ENCODE data around the gene CORIN.

The CORIN gene

DNA sequence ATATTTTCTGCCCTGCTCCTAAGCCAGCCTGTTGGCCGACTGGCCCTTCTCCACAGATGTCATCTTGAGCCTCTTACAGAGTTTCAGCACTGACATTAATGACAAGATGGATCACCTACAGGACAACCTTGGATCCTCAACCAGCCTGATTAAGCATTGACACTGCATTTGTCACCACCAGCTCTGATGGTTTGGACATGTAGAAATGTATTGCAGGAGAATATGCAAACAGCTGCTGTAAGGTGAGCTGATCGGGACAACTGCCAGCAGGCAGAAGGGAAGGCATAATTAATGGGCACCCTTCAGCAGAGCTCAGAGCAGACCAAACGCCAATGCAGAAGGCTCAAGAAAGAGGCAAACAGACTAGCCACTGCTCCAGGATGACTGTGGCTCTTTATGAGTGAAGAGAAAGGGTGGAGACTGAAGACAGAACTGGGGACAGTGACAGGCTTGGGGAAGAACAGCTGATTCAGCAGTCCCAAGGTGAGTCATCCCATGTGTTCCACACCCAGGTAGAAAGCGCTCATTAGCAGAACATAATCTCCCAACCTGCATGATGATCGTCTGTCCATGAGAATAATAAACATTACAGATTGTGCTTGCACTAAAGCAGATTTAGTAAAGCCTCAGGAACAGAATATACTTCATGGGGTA, 6.7 kb downstream of the CORIN start:
- no peak for DNase-seq (ENCODE audit: low read depth in 2 of 2)

DNA sequence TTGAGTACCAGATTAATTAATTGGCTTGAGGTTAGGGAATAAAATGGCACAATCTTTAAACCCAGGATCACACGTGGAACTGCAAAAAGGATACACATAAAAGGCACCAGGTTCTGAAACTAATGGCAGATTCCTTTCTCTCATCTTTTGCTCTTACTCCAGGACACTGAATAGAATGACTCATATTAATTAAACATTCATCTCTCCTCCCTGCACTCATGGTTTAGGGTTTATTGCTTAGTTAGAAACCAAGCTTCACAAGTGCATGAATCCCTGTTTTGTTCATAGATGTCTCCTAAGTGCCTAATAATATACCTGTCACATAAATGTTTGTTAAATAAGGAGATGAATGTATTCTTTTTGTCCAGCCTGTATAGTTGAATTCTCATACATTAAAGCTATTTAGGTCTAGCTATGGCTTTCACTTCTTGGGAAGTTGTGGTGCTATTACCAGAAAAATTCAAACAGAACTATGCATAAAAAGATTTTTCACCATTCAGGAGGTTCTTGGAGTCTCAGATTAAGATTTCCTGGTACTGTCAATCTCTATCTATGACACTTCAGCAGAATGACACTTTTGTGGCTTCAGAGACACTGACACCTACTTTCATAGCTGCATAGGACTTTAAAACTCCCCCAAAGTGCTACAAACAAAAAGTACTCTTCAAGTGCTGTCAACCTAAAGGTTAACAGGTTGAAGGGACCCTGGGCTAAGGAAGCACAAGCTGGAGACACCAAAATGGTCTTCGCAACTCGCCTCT, 7.4 kb downstream of the CORIN start:
- no peak for DNase-seq (ENCODE audit: low read depth in 2 of 2)

DNA sequence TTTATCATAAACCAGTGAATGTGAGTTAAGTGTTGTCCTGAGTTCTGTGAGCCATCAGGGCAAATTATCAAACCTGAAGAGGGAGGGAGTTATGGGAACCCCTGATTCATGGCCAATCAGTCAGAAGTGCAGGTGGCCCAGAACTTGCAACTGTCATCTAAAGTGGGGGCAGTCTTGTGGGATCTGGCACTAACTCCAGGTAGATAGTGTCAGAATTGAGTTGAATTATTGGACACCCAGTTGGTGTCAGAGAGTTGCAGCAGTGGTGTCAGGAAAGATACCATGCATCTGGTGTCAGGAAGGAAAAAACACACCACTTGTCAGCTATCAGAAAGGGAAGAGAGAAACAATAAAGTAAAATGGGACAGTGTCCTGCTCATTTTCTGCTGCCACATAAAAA, 8.4 kb downstream of the CORIN start:
- DNase-seq (ENCODE audit: low read depth in 2 of 2), result no peak

DNA sequence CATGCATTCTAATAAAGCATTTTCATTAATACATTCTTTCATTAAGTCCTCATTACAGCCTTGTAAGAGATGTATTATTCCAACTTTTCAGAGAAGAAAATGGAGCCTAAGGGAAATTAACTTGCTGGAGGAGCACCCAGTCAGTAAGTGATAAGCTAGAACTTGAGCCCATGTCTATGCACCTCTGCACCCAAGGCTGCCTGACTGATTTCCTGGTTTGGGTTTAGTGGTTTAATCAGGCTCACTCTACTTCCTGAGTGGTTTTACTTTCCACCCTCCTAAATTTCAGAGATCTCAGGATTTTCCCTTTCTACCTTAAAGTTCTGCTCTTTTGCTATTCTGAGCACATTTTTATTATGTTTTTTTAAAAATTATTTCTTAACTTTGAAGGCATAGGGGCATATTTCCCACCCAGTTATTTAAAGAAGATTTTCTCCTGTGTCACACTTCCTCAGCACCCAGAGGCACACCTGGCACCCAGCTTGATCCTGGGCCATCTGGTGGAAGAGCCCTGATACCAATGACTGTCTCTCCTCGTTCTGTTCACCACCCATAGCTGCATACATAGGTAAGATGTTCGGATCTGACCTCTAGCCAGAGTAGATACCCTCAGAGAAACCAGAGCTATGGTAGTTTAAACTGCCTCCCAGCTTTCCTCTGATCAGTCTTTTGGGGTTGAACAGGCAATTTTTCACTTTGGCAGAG, 10.4 kb downstream of the CORIN start:
- DNase-seq (ENCODE audit: low read depth in 2 of 2), result no peak

DNA sequence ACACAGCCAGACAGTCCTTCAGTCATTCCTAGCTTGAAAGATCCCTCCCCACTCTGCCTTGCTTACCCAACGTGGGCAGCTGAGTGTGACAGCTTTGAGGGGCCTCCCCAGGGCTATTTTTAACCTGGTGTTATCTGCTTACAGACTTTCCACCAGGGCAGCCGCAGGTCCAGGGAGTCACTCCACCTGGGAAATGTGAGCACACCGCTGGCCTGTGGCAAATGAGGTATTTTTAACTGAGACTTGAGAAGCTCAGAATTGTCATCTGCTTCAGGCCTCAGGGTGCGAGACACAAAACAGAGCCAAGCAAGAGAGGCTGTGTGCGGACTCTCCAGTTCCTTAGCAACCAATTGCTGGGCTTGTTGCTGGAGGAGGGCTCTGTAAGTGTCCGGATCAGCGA, 13.0 kb downstream of the CORIN start:
- no peak for DNase-seq (ENCODE audit: low read depth in 2 of 2)

DNA sequence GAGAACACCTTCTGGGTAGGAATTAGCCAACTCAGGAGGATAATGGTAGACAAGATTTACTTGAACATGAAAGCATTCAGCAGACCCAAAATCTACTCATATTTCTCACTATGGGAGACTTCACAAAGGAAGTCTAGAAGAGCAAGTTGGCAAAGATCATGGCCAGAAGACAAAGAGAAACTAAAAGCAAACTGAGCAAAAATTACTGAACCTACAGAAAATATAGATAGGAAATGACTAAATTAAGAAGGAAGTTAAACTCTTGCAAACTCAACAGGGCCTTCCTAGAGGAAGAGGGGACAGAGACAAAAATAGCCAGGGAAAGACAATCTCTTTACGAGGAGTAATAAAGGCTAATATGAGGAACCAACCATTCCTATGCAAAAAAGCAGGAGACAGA, 18.7 kb downstream of the CORIN start:
- DNase-seq (ENCODE audit: low read depth in 2 of 2), result no peak

DNA sequence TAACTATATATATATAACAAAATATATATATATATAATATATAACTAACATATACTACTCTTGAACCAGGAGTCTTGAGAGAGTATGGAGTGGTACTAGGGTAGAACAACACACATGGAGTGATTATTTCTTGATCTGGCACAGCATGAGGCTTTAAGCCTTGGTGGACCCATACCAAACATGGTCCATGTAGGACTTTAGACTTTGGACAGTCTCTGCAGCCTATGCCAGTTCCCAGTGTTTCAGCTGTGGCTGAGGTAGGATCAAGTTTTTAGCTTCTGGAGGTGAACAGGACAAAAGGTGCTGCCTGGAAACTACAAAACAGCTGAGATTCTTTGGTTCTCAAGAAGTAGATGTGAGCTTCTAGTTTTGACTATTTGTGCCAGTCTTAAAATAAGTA, 20.6 kb downstream of the CORIN start:
- no peak for DNase-seq (ENCODE audit: low read depth in 2 of 2)

DNA sequence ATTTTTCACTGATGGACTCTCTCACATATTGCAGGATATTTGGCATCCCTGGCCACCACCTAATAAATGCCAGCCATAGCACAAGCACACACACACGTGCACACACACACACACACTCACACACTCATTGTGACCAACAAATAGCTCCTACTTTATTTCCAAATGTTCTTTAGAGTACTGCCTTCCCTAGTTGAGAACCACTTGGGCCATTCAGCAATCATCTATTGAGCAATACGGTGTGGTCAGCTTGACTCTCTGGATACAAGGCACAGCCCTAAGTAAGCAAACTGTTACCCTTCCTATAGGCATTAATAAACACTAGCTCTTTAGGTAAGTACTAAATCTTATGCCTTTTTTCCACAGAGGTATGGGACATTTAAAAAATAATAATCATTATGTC, 21.1 kb downstream of the CORIN start:
- DNase-seq (ENCODE audit: low read depth in 2 of 2), result no peak

DNA sequence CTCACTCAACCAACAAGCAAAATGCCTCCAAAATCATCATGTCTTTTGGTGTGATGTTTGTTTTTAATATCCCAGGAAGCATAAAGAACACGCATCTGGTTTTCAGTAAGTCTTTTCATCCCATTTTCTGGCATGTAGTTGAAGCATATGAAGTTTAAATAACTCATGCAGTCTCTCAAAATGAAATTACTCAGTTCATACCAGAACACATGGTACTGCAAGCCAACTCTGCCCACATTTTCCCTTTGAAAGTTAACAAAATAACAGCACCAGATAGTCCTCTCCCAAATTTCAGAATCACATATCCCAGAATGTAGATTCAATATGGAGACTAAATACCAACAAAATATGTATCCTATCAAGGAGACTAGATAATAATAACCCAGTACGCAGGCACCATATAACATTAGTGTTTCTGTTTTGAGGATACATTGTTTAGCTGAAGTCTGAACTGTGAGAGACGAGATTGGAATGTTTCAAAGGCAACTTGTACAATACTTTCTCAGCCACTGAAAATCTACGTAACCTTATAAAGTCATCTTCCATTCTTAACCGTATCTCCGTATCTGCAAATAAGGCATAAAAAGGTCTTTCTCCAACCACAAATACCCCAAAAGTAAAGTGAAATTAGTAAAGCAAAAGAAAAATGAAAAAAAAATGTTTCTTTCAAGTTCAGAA, 23.1 kb downstream of the CORIN start:
- no peak for DNase-seq (ENCODE audit: low read depth in 2 of 2)

DNA sequence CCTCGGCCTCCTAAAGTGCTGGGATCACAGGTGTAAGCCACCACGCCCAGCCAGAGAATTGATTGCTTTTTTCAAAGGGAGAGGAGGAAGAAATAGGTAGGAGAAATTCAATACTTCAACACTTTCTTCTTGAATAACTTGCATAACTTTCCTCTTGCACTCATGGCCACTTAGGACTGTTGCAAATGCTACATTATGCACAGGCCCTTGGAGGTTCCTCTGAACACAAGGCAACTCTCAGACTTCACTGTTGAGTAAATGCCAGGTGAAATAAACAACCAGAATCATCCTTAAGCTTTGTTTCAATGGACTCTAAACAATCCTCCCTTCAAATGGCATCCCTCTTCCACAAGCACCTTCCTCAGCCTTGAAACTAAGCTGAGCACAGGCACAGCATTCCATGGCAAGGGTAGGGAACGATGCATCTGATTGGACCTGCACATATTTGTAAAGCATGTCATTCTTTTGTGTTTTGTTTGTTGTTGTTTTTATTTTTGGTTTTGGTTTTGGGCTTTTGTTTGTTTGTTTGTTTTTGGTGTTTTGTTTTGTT, 28.1 kb downstream of the CORIN start:
- DNase-seq (ENCODE audit: low read depth in 2 of 2), result no peak

DNA sequence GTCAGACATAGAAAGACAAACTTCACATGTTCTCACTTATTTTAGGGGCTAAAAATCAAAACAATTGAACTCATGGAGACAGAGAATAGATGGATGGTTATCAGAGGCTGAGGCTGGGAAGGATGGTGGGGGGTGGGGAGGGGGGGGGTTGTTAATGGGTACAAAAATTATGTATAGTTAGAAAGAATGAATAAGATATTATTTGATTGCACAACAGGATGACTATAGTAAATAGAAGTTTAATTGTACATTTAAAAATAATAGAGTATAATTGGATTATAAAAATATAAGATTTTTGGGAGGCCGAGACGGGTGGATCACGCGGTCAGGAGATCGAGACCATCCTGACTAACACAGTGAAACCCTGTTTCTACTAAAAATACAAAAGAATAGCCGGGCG, 33.3 kb downstream of the CORIN start:
- no peak for DNase-seq (ENCODE audit: low read depth in 2 of 2)

DNA sequence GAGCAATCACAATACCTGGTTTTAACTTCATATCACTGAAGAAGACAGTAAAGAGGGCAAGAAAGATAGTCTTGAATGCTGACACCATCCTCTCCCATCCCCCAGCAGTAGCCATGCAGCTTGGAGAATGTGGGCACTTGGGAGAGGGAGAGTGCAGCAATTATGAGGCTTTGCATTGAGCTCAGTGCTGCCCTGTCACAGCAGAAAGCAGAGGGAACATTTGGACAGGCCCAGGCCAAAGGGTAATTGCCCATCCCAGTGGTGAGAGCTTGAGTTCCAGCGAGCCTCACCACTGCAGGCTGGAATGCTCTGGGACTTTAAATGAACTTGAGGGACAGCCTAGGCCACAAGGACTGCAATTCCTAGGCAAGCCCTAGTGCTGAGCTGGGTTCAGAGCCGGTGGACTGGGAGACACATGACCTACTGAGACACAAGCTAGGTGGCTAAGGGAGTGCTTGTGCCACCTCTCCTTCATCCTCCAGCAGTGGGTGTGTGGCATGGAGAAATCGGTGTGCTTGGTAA, 36.3 kb downstream of the CORIN start:
- DNase-seq (ENCODE audit: low read depth in 2 of 2), result no peak

DNA sequence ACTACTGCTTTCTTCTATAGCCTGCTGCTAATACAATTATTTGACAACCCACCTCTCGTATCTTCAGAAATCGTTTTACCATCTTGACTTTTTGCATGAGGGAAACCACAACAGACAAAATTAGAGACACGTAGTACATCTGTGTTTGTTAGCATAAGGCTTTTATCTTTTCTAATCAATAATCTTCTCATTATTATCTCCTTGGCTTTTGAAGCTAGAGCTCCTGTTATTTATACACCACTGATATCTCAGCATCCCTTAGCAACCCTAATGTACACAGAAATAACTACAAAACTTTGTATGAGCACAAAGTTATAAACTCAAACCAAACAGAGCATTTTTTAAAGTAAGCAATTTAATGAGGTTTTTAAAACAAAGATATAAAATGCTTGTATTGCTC, 39.7 kb downstream of the CORIN start:
- DNase-seq (ENCODE audit: low read depth in 2 of 2), result no peak

DNA sequence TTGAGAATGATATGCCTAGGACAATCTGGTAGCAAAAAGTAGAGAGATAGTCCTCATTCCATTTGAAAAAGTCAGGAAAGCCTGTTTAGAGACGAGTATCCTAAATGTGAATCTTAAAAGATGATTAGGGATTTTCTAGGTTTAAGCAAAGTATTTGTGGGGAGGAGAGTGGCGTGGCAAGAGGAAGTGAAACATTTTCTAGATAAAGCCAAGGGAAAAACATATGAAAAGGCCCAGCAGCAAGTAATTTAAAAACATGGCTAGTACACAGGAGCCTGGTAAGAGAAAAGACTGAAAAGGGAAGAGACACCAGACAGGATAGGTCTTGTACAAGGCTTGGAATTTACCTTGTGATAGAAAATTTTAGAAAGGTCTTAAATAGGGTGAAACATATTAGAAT, 45.9 kb downstream of the CORIN start:
- DNase-seq (ENCODE audit: low read depth in 2 of 2), result no peak

DNA sequence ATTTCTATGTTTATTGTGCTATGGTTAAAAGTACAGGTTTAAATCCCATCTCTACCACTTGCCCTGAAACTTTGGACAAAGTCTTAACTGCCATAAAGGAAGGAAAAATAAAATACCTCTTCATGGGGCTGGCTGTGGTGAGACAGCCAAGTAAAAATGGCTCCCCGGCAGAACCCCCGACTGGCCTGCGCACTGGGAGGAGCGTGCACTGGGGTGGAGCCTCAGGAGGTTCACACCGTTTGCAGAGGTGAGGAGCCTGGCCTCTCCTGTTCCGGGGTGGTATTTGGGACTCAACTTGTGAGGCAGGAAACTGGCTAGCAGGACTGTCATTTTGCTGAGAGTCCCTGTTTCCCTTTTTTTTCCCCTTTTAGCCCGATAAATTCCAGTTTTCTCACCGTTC, 47.8 kb downstream of the CORIN start:
- no peak for DNase-seq (ENCODE audit: low read depth in 2 of 2)

DNA sequence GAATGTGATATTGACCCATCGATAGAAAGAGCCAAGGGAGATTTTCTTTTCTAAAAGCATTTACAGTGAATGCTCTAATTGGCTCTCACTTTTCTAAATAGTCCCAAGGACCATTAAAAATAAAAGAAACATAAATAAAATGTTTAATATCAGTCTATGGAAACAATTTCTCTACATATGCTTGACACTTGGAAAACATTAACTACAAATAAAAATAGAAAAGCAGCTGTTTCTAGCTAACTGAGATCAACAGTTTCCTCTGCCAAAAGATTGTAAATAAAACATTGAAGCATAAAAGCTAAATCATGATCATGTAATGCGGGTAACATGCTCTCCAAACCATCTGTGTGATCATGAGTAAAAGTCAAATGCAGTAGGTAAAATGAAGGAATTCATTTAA, 49.7 kb downstream of the CORIN start:
- DNase-seq (ENCODE audit: low read depth in 2 of 2), result no peak

DNA sequence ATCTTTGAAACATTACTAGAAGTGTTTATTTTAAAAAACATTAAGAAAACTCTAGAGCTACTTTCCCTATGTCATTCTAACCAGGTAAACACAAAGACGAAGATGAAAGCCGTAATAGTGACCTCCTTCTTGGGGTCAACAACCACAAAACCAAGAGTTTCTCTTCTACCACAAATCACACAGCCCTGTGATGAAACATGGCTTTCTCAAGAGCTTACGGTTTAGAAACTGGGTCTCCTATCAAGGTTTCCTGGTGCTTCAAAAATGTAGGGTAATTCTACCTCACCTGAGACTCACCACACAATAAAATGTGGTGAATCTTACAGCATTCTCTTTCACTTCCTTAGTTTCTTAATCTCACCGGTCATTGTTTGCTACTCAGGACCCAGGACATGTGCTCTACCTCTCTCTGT, 50.9 kb downstream of the CORIN start:
- no peak for DNase-seq (ENCODE audit: low read depth in 2 of 2)

DNA sequence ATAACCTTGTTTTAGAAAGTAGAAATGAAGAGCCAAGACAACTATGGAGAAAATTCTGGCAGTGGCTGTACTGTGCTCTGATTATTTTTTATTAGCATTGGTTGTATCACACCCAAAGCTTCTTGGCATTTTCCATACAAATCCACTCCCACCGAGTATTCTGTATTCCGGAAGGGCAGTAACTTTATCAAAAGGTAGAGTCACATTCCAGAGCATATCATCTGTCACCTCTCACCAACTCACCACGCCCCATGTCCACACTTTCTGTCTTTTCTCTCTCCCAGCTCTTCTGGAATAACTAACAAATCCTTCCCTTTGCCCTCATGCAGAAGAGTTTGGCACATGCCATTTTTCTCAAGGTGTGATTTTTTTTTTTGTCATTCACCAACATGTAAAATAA, 52.7 kb downstream of the CORIN start:
- DNase-seq (ENCODE audit: low read depth in 2 of 2), result no peak

DNA sequence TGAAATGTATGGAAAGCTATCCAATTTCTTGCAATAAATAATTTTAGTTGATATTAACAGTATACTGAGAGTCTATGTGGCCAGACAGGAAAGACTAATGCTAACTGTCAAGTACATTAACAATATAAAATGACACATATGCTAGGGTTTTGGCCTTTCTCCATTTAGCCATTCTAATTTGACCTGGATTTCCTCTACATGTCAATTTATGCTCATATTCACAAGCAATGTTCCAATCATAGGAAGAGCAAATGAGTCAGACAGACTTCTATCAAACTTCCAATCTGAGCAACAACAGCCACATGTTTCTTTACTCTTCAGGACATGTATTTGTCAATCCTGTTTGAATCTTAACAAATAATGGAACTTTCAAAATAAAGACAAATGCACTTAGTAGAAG, 53.6 kb downstream of the CORIN start:
- DNase-seq (ENCODE audit: low read depth in 2 of 2), result no peak

DNA sequence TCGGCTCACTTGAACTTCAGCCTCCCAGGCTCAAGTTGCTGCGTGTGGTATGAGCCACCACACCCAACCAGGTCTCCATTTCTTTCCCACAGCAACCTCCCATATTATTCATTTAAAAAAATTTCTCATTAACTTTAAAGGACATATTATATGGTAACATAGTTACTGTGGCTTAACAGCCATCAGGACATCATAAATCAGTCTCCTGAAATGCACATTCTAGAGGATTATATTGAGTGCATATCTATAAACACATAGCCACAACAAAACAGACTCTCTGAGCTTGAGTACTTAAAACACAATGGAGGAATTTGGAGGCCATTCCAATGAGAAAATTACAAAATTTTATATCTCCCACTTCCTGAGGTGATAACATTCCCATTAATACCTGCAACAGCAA, 61.5 kb downstream of the CORIN start:
- DNase-seq (ENCODE audit: low read depth in 2 of 2), result no peak

DNA sequence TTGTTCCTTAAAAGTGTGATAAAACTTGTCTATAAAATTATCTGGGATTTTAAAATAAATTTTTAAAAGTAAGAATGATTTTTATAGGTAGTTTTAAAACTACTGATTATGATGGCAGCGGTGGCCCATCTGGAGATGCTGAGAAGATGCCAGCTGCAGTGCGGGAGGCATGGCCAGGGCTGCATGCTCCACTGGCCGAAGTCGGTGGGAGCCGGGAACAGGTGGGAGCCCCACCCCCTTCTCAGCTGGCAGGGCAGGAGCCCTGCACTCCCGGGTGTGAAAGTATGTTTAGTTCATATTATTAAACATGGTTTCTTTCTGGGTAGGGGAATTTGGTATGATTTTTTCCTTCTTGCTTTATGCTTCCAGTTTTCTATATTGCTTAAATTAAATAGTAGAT, 63.8 kb downstream of the CORIN start:
- DNase-seq (ENCODE audit: low read depth in 2 of 2), result no peak

DNA sequence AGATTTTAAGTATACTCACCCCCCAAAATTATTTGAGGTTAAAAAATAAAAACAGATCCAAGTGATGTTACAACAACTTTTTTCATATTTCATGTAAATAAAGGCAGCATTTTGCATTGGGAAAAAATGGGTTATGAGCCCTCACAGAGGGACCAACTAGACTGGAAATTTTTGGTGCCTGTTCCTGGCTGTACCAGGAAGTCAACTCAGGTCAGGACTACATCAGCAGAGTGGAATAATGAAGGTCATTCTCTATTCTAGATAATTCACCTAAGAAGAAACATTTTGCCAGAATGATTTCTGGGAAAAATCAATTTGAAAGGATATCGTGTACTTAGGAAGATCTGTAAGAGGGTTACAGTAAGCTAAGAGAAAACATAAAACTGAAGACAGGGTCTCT, 66.8 kb downstream of the CORIN start:
- no peak for DNase-seq (ENCODE audit: low read depth in 2 of 2)
